GM13977 (cell line): ENCODE results near the gene TMEM273.

Source experiments
- DNase-seq: peaks from one replicate; pipeline ENCODE4 v3.0.0; 2012; ENCODE audit warnings: low spot score
- CTCF ChIP-seq: IDR thresholded peaks from 2 replicates; pipeline ENCODE4 v1.5.1; 2012; ENCODE audit warnings: mild to moderate bottlenecking, control low read depth; ENCODE audit not compliant: insufficient read depth; ENCODE audit errors: extremely low read depth, missing control alignments
- in situ Hi-C: fragments of 300-500 bp; cut with MboI; formaldehyde crosslinking; loops from one replicate; pipeline ENCODE4 v1.12.0; 2022; ENCODE audit warnings: low sequenced_read_pairs, low pct_unique_long_range_greater_than_20kb, mixed read lengths, inconsistent platforms; ENCODE audit not compliant: unreplicated experiment

TMEM273 gene

DNA sequence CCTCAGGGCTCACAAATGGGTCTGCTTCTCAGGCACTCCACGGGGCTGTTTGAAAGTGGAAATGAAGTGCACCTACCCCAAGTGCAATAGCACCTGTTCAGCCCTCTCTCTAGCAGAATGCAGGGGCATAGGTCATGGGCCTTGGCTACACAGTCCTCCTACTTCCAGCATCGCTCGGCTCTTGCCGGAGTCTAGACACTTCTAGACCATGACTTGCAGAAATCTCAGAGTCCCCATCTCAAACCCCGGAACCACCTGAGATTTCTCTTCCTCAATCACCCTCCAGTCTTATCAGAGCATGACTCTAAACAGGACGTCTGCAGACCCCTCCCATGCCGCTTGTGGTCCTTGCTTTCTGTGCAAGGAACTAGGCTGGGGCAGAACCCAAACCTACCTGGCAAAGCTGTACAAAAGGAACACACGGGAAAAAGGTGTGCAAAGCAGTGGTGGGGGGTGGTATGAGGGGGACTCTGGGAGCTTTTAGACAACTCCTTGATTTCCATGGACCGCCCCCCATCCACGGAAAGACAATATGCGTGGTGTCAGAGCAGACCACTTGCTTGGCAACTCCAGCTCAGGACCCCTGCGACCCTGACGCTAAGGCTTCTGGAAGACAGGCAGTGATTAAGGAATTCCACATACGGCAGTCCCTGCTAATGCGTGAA lies 13.8 kb downstream of the TMEM273 start:
- no peak for TF ChIP-seq CTCF
- DNase-seq, result no peak
- in situ Hi-C loops, result no loop called here

DNA sequence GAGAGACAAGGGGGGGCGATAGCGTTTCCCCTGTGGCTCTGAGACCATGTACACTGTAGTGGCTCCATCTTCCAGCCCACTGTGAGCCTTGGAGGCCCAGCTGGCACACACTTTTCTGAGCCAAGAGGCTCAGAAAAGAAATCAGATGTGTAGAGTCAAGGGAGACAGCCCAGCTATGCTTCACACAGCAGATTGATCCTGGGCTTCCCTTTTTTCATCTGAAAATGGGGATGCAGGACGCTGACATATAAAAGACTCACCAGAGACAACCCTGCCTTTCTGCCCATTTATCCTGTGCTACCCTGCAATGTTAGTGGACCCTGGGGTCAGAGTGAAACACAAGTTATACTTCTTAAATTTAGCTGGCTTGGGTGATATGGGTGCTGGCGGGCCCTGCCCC lies 14.3 kb downstream of the TMEM273 start:
- no peak for TF ChIP-seq CTCF
- in situ Hi-C loops, result no loop called here
- no peak for DNase-seq

GRCh38 chr10:49173201-49173772 lies 14.9 kb downstream of the TMEM273 start:
- in situ Hi-C loops, result no loop called here
- DNase-seq, result no peak
- TF ChIP-seq CTCF, result no peak

GRCh38 chr10:49172777-49173132 lies 15.4 kb downstream of the TMEM273 start:
- DNase-seq, result no peak
- no peak for TF ChIP-seq CTCF
- in situ Hi-C loops, result no loop called here

DNA sequence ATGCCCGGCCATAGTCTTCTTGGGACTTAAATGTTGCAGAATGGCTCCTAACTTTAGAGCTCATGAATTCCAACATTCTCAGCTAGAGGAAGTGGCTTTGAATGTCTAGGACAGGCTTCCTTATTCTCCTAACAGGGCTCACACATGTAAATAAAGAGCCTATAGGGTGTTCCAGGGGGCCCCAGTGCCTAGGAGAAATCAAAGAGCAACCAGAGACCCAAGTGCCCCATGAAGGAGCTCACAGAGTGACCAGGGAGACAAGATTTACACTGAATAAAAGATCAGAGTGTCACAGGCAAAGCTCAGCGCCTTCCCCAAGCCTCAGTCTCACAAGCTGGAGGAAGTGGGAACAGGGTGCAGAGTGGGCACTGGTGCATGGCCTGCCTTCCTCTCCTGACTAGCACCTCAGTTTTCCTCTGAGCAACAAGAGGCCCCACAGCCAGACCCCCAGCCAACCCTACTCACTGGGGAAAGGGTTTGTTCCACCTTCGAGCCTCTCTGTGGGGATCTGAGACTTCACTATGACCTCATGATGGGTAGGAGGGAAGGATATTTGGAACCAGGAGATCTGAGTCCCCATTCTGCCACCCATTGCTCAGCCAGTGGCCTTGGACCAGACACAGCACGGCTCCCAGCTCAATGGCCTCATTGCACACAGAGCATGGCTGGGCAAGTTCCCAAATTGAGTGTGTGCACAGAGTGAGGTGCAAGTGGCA lies 16.0 kb downstream of the TMEM273 start:
- no peak for TF ChIP-seq CTCF
- DNase-seq, result no peak
- in situ Hi-C loops, result no loop called here

DNA sequence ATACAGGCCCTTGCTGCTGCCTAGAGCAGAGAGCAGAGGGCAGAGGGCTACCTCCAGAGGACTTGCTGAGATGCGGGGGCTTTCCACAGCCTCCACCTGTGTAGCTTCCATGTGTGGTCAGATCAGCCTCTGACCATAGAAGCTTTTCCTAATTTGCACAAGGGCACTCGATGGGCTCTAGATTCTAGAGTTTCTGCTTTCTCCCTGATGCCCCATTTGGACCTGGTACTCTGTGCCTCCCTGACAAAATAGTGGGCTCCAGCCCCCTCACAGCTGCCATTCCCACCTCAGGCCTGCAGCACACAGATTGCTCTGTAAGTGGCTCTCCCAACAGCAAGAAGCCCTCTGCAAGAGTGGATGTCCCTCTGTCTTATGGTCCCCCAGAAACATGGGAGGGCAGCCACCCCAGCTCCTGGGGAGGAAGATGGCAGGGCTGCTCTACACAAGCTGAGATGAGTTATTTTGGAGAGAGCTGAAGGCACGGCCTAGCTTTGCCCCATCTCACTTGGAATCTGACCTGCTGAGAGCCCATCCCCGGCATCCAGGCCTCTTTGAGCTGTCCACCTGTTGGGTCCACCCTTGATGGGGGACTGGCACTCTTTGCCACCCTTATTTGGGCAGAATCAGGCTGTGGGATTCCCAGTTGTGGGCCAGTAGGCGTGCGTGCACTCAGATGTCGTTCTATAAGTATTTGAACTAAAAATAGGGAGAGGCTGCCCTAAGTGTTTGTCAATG lies 16.7 kb downstream of the TMEM273 start:
- no peak for TF ChIP-seq CTCF
- no peak for DNase-seq
- in situ Hi-C loops, result no loop called here
